Measurements from ENCODE around the gene CNGA3. TPM values are rescaled to one million over a fixed set of nuclear protein-coding genes. Genes with fewer than 3 reads are reported as not detected.

Gene CNGA3
- total and polyA plus RNA-seq, 2 of the 4 experiments (the other 2 are of a cell fraction): under 0.01 TPM; not detected in 1

DNA sequence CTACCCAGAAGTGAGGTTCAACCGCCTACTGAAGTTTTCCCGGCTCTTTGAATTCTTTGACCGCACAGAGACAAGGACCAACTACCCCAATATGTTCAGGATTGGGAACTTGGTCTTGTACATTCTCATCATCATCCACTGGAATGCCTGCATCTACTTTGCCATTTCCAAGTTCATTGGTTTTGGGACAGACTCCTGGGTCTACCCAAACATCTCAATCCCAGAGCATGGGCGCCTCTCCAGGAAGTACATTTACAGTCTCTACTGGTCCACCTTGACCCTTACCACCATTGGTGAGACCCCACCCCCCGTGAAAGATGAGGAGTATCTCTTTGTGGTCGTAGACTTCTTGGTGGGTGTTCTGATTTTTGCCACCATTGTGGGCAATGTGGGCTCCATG, 49.7 kb downstream of the CNGA3 start:
- Histone ChIP-seq H3K56ac (ENCODE audit: extremely low read depth, insufficient read depth, low read length) (no peak overlapping the region), H3K4me3 (ENCODE audit: insufficient read depth, low read depth, low read length) (no peak overlapping the region), H3K4me1 (ENCODE audit: control insufficient read depth, insufficient read depth, low read length) (no peaks in the 10 kb centered on the region), H3K14ac (replicated peaks; ENCODE audit: low read depth, low read length) (no peak overlapping the region), H4K8ac (ENCODE audit: low read depth in 2 of 2, low read length in 2 of 2) (no peak overlapping the region), H3K18ac (ENCODE audit: low read depth, low read length) (no peak overlapping the region), H4K20me1 (ENCODE audit: insufficient read depth, low read length) (no peaks in the 10 kb centered on the region), H4K5ac (ENCODE audit: low read depth, low read length) (no peak overlapping the region), H3K9ac (ENCODE audit: low read depth, low read length) (no peak overlapping the region), H2BK120ac (ENCODE audit: low read depth, low read length) (no peak overlapping the region), H3K27ac (ENCODE audit: insufficient read depth, low read length) (no peak overlapping the region), H3K9me3 (ENCODE audit: control insufficient read depth, insufficient read depth, low read length) (no peaks in the 10 kb centered on the region), H3K36me3 (ENCODE audit: control insufficient read depth, insufficient read depth, low read length) (no peaks in the 10 kb centered on the region), H3K79me1 (ENCODE audit: low read depth in 1 of 2, low read length in 2 of 2) (no peaks in the 10 kb centered on the region), H2AFZ (replicated peaks; ENCODE audit: low read length, poor library complexity) (no peak overlapping the region), H2AK9ac (replicated peaks; ENCODE audit: low read depth, low read length, poor library complexity) (no peak overlapping the region), H2BK15ac (ENCODE audit: low read depth, low read length) (no peak overlapping the region), H3K4ac (ENCODE audit: low read depth, low read length) (no peak overlapping the region), H2AK5ac (ENCODE audit: low read depth, low read length) (no peak overlapping the region), H3K9me1 (ENCODE audit: insufficient read depth, low read length) (no peaks in the 10 kb centered on the region), H2BK5ac (ENCODE audit: low read depth, low read length, poor library complexity, severe bottlenecking) (no peak overlapping the region), H3K27me3 (ENCODE audit: control insufficient read depth, insufficient read depth, low read length) (peaks cover 24% of the 10 kb centered on the region), H4K91ac (ENCODE audit: insufficient read depth, low read depth, low read length) (no peak overlapping the region), H3K4me2 (ENCODE audit: low read depth, low read length) (no peak overlapping the region), H2BK20ac (ENCODE audit: low read depth, low read length) (no peak overlapping the region), H3K23ac (ENCODE audit: low read depth, low read length) (no peak overlapping the region)
- BruUV-seq (replicated peaks): no TSS peak
- ATAC-seq (ENCODE audit: low read depth) (no peak), DNase-seq (no peak)
- intact Hi-C loops (cut with micrococcal nuclease) (no loop called here), dilution Hi-C loops (cut with HindIII; ENCODE audit: low sequenced_read_pairs, unreplicated experiment) (no loop called here), in situ Hi-C loops (cut with MboI; ENCODE audit: low sequenced_read_pairs) (no loop called here)
- ChIA-PET POLR2A (ENCODE audit: unreplicated experiment) (no interaction called here), CTCF (no interaction called here)
- WGBS, 2 experiments (ENCODE audit: extremely low coverage in 2 of 2, insufficient read length in 1 of 2): no CpG with 5 or more reads among the region's 6 CpGs
- TF ChIP-seq ELK1 (IDR thresholded peaks at IDR 0.05; ENCODE audit: borderline replicate concordance, low read depth, low read length) (no peak), CHD1 (IDR thresholded peaks at IDR 0.05; ENCODE audit: low read depth, low read length) (no peak), RCOR1 (IDR thresholded peaks at IDR 0.05; ENCODE audit: insufficient replicate concordance, low read length) (no peak), MAZ (IDR thresholded peaks at IDR 0.05; ENCODE audit: borderline replicate concordance, low read depth, low read length) (no peak), MXI1 (IDR thresholded peaks at IDR 0.05; ENCODE audit: borderline replicate concordance, low read depth, low read length) (no peak), NFE2L2 (IDR thresholded peaks at IDR 0.05; ENCODE audit: low read depth, low read length) (no peak), BHLHE40 (IDR thresholded peaks at IDR 0.05; ENCODE audit: low read depth, low read length) (no peak), MAFK (IDR thresholded peaks at IDR 0.05; ENCODE audit: low read depth, low read length) (no peak)

Data from IMR-90 (cell line).